NCI-H187 treated with DMSO at 0.1 percent for 48 hours (cell line): ENCODE measurements around the gene SLC38A7.
"Not testable (repeated sequence)": the region's sequence is repeated elsewhere in the genome, so short reads cannot be mapped to it uniquely, and the experiment has no call there.

Experiments
- DNase-seq: peaks from one replicate; lab custom pipeline; 2025; lab: John Stamatoyannopoulos, UW

The SLC38A7 gene, protein sequence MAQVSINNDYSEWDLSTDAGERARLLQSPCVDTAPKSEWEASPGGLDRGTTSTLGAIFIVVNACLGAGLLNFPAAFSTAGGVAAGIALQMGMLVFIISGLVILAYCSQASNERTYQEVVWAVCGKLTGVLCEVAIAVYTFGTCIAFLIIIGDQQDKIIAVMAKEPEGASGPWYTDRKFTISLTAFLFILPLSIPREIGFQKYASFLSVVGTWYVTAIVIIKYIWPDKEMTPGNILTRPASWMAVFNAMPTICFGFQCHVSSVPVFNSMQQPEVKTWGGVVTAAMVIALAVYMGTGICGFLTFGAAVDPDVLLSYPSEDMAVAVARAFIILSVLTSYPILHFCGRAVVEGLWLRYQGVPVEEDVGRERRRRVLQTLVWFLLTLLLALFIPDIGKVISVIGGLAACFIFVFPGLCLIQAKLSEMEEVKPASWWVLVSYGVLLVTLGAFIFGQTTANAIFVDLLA

DNA sequence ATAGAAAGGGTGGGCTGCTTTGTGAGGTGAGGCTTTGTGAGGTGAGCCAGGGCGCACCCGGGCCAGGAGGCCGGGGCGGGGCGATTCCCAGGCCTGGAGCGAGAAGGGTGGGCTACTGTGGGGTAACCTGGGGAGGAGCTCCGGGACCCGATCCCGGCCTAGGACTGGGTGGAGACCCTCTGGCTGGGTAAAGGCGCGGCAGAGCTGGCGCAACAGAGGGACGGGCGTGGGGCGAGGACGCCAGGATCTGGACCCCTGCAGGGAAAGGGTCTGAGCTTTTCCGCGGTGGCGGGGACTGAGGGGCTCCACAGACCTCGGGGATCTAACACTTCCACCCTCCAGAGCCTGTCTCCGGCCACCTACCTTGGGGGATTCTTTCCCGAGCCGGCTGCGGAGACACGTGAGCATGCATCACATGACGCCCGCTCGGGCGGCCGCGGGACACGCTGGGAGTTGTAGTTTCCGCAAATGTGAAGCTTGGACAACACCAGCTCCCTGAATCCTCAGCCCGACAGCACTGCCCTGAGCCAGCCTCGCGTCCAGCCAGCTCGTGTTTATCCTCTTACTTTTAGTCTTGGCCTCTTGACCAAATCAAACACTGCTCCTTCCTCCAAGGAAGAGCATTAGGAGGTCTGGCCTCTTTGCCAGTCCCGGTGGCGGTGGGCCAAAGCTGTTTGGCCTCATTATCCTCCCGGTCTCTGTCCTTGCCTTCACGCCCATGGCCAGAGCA lies at the start of gene SLC38A7:
SLC38A7 (minus strand) TSS at position 417 of the 730 bp plus-strand sequence. CDS start 4,644 bp downstream, outside the sequence.
- DNase-seq = no peak

DNA sequence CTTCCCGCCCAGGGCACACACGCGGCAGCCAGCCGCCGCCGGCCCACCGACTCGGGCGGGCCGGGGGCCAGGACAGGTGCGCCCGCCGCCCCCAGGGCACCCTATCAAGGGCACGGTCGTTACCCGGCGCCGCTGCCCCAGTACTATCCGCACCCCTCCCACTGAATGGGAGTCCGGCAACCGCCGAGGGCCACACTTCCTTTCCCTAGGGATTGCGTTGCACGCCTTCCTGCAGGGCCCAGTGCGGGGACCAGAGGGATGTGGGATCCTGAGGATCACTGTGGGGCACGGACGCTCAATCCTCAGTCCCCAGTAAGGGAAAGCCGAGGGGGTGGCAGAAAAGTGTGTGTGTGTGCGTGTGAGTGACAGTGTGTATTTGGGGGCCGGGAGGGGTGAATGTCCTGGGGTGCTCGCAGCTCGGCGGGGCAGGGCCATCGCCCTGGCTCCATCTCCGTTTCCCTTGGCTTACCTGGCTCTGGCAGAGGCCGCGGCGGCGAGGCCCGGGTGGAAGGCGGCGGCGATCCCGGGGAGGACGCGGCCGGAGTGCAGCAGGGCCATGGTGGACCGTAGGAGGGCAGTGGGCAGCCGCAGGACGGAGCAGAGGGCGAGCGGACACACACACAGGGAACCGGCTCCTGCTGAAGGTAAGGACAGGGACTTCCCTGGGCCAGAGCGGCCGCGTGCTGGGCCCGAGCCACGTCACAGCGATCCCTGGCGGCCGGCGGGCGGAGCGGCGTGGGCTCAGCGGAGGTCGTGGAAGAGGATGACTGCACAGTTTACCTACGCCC lies 49.3 kb upstream of the SLC38A7 start, which contains the start of gene GOT2:
GOT2 (minus strand) TSS at position 646 of the 788 bp plus-strand sequence; CDS start at position 558, 88 bp downstream.
- peak; percentile 6 for DNase-seq

DNA sequence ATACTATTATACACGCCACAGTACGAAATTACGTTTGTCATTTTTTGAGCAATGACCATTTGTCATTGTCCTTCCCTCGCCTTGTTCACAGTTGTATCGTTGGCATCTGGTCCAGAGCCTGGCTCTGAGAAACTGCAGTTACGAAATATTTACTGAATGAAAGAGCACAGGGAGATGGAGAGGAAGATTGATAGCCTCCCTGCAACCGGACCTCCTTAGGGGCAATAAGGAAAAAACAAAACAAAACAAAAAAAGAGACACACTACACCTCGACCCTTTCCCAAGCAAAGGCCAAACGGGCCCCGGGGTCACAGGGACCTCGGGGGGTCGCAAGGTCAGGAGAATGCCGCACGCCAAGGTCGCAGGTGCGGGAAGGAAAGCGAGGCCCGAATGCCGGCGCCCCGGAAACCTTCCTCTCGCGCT lies 48.7 kb upstream of the SLC38A7 start:
- no peak for DNase-seq

DNA sequence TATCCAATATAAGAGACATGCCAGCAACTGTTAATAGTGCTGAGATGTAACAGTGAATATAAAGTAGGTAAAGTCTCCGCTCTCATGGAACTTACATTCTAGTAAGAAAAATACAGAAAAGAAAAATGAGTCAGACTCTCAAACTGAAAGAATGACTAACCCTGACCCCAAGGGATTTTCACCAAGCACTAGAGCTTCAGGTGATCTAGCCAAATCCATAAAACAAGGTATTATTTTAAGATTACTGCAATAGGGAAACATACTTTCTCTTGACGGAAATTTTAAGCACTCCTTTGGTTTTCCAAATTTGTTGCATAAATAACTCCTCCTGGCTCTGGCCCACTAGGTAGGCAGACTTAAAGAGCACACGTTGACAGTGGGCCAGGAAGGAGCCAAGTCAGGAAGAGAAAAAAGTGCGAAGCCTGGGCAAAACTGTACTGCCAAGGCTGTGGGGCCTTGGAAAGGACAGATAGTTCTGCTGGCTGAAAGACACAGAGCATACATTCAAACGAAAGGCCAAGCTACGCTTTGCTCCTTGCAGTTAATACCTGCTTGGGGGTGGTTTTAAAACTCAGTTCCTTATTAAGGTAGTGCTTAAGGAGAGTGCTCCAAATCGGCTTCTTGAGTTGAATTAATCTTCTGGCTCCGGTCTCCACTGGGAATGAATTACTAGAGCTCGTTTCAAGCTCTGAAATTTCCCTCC lies 48.1 kb upstream of the SLC38A7 start:
- DNase-seq = no peak

DNA sequence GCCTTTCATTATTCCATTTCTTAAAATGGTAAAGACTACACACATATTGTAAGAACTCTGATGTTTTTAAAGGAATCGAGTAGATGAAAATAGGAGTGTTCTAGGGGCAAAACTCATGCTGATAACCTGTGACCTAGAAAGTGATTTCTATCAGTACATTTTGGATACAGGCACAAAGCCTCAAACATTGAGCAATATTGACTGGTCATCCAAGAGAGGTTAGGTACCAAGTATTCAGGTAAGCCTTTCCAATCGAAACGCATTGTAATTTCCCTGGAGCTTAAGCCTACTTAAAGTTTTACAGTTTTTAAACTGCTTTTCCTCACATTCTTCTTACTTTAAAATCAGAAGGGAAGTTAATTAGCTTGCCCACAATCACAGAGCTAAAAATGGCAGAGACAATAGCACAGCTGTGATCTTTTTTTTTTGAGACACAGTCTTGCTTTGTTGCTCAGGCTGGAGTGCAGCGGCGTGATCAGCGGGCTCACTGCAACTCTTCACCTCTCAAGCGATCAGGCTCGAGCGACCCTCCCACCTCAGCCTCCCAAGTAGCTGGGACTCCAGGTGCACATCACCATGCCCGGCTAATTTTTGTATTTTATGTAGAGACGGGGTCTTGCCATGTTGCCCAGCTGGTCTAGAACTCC lies 46.3 kb upstream of the SLC38A7 start:
- no peak for DNase-seq

DNA sequence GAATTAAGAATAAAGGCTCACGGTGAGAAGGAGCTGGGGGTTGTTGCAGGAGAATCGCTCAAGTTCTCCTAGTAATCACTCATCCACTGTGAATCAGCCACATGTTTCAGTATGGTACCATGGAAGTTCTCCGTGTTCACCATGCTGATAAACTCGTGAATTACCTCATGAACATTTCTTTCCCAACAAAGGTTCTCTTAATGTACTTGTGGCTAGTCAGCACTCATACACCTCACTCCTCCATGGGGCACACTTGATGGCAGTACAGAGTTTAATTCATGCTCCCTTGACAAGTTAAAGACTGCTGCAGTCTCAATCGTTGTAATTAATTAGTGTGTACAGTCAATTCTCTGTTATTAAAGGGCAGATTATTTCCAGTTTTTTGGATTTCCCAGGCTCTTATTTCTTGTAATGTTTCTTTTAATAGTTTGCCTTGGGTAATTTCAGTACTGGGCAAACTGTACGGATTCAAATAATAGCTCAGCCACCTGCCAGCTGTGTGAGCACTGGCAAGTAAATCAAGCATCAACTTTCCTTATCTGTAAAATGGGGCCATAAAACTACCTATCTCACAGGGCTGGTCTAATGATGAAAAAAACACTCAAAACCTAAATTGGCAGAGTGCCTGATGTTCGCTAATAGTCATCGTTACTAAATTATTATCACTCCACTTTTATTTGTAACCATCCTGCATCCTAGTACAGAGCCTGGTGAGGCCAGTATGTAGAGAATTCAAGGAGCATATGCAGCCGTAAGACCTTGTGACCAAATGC lies 43.4 kb upstream of the SLC38A7 start:
- DNase-seq = no peak

DNA sequence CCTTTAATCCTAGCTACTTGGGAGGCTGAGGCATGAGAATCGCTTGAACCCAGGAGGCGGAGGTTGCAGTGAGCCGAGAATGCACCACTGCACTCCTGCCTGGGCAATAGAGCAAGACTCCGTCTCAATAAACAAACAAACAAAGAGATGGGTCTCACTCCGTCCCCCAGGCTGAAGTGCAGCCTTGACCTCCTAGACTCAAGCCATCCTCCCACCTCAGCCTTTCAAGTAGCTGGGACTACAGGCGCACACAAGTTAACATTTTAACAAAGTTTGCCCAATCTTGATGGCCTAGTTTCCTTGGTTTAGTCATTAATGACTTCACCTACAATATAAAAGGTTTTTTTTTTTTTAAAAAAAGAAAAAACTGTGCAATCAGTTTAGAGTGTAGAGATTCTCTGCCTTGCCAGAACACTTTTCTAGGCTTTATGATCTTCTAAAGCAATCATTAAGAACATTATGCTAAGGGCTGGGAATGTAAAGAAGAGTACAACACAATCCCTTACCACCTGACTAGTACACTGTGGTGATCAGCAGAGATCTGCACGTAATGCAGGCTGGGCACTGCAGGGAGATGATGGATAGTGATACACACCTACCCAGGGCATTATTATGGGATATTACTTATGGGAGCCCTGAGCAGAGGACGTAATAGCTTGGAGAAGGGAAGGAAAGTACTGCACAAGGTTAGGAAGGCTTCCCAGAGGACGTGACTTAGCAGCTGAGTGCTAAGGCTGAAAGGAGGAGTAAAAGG lies 42.6 kb upstream of the SLC38A7 start:
- no peak for DNase-seq

DNA sequence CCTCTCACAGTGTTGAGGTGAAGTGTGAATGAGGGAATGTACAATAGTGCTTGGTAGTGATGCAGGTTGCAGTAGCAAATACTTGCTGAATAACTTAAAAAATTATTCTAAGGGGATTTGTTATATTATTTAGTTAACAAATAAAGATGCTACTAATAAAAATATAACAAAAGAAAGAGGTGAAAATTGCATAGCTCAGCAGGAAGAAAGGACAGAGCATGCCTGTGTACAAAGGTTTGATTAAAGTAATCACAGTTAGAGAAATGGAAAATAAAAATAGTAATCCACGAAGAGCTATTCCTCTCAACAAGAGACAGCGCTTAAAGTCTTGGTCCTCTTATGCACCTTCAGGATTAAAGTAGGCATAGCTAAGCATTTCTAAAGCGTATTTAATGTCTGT lies 38.5 kb upstream of the SLC38A7 start:
- no peak for DNase-seq

DNA sequence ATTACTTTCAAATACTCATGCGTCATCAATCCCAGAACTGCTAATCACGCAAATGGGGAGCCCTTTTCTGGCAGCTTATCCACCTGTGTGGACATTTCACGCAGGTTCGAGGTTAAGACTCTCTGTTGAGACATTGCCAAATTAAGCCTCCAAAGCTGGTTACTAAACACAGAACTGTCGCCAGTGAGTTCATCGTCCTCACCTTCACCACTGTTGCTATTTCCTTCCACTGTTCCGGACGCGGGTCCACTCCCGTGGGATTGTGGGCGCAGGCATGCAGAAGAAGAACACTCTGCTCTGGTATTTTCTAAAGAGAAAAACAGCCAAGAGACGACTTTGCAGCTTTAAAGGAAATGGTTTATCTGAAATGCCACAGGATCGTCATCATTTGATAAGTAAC lies 33.4 kb upstream of the SLC38A7 start:
- no peak for DNase-seq

DNA sequence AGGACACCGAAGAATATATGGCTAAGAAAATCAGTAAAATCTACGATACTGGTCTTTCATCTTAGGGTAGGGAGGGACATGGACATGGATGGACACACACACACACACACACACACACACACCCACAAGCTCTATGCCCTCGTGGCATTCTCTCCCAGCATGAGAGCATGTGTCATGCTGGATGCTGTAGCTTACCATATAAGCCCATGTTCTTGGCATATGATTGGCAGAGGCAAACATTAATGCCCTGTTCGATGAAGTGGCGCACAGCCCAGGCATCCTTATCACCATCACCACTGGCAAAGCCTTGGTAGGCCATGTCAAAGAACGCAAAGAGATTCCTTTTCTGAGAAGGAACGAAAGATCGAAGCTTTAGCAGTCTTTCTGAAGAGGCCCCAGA lies 31.9 kb upstream of the SLC38A7 start:
- DNase-seq = no peak

DNA sequence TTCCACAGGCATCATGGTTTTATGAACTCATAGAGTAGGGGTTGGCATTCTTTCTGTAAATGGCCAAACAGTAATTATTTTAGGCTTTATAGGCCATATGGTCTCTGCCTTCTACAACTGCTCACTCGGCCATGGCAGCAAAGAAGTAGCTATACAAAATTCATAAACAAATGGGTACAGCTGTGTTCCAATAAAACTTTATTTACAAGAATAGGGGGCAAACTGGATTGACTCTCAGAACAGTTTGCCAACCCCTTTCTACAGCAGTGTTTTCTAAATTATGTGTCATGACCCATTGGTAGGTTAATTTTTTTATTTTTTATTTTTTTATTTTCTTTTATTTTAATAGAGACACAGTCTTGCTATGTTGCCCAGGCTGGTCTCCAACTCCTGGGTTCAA lies 29.2 kb upstream of the SLC38A7 start:
- no peak for DNase-seq

DNA sequence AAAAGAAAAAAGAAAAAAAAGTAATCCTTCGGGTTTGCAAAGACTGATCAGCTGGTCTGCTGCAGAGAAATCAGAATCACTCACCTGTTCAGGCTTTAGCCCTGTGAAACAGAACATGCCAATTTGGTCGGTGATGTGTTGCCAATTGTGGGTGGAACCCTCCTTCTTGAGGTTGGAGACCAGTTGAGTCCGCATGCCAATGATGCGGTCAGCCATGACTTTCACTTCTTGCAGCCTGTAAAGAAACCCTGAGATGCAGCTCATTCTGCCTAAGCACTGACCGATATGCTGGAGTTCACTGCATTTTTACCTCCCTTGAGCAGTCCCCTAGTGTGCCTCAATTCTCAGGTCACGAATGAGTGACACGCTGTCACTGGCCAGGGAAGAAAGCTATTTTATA lies 24.8 kb upstream of the SLC38A7 start:
- no peak for DNase-seq

DNA sequence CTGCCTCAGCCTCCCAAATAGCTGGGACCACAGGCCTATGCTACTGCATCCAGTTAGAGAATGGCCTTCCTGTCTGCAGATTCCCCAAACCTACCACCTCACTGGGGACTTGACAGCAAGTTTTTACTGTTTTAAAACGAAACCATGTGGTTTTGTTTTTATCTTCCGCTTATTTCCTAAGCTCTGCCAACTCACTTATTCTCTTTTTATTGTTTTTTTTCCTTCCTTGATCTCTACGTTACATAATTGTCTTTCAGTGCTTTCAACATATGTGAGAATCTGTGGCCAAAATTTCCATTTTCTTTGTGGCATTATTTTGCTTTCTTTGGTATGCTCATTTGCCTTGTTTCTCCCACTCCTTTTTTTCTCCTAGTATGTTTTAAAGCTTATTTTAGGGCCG lies 14.6 kb upstream of the SLC38A7 start:
- DNase-seq = no peak

DNA sequence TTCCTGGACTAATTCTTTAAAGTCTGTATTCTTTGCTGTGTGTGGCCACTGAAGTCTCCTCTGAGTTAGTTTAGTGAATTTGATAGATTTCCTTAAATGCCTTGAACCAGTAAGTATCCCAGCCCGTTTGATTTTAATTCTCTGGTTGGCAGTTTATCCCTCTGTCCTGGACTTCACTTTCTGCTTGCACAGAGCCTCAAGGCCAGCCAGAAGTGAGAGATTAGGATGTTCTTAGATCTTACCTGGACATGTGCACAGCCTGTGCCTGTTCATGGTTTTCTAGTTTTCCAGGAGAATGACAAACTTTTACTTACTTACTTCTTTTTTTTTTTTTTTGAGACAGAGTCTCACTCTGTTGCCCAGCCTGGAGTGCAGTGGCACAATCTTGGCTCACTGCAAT lies 10.8 kb upstream of the SLC38A7 start:
- no peak for DNase-seq

DNA sequence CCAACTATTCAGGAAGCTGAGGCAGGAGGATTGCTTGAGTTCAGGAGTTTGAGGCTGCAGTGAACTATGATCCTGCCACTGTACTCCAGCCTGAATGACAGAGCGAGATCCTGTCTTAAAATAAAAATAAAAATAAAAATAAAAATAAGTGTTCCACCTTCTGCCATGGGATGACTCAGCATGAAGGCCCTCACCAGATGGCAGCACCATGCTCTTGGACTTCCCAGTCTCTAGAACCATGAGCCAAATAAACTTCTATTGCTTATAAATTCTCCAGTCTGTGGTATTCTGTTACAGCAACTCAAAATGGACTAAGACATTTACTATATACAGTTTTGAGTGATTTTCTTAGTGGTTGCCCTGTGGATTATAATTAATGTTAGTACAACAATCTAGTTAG lies 7.9 kb upstream of the SLC38A7 start:
- no peak for DNase-seq

DNA sequence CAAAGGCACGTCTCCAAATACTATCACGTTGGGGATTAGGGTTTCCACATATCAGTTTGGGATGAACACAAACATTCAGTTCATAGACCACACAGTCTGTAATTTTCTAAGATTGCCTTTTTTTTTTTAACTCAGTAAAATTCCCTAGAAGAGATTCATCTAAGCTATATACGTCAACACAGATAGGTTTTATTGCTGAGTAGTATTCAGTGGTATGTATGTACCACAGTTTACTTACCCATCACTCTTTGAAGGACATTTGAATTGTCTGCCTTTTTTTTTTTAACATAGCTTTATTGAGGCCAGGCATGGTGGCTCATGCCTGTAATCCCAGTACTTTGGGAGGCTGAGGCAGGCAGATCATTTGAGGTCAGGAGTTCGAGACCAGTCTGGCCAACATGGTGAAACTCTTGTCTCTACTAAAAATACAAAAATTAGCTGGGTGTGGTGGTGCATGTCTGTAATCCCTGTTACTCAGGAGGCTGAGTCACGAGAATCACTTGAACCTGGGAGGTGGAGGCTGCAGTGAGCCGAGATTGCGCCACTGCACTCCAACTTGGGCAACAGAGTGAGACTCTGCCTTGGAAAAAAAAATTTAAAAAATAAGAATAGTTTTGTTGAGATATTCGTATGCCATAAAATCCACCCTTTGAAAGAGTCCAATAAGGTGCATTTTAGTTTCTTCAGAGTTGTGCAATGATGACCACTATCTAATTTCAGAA lies 2.6 kb upstream of the SLC38A7 start:
- not testable (repeated sequence) for DNase-seq

DNA sequence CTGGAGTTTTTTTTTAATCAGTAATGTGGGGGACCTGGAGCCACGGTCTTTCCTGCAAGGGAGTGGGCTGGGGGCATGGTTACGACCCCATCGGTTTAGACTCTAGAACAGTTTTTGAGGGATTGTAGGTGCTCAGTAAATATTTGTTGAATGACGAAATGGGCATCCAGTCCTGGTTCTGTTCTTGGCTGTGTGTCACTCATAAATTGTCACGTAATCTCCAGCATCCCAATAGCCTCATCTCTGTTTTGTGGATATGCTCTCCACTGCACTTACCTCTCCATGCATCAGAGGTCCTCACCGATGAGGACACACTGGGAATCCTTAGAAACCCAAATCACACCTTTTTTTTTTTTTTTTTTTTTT lies 497 bp upstream of the SLC38A7 start:
- no peak for DNase-seq

DNA sequence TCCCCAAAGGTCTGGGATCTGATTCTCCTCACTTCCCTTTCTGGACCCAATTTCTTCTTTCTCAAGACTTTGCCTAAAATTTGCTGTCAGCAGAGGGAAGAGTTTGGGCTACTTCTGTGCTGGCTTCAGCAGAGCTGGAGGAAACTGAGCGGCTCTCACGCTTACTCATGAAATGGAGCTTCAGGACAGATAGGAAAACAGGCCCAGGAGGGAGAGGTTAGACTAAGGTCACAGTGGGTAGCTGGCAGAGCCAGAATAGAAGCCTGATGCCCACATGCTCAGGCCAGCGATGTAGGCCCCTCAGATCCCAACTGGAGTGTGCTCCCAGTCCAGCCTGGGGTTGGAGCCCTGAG lies 593 bp downstream of the SLC38A7 start:
- DNase-seq = no peak

DNA sequence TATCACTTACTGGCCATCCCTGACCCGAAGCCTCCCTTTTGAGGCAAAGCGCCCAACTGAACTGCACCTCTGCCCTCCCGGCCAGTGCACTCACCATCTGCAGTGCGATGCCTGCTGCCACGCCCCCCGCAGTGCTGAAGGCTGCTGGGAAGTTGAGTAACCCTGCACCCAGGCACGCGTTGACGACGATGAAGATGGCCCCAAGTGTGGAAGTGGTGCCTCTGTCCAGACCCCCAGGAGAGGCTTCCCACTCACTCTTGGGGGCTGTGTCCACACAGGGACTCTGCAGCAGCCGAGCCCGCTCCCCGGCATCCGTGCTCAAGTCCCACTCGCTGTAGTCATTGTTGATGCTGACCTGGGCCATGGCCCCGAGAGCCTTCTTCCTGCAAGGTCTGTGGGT lies 4.8 kb downstream of the SLC38A7 start:
- no peak for DNase-seq
